COLO668 (cell line): ENCODE measurements around the gene CACNA1C.

Experiments
- DNase-seq: peaks from one replicate; lab custom pipeline; 2025; ENCODE audit not compliant: unreplicated experiment; lab: John Stamatoyannopoulos, UW

CACNA1C gene

DNA sequence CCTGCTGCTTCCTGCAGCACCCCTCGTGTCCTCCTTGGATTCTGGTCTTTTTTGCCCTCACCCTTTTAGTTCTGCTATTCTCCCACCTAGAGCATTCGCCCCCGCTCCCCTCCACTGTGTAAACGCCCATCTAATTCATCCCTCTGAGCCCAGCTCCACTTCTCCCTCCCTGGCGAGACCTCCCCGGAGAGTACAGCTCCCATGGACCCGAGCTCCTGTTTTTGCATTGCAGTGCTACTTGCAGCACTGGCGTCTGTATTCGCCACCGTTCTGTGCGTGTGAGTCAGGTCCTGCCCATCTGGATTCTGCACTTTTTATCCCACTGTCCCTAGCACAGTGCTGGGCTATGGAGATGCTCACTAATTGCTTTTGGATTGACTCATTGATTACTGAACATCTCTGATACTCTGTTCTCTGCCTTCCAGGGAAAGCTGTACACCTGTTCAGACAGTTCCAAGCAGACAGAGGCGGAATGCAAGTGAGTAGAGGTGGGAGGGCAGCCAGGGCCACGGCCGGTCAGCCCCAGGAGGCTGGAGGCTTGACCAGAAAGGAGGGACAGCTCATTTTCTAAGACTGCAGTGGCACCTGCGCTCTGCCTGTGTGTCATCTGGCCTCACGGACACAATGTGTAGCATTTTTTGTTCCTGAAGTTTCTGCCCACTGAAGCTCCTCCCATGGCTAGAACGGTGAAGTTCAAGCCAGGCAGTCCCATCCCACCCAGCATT is 553.6 kb downstream of the CACNA1C start:
- no peak for DNase-seq

DNA sequence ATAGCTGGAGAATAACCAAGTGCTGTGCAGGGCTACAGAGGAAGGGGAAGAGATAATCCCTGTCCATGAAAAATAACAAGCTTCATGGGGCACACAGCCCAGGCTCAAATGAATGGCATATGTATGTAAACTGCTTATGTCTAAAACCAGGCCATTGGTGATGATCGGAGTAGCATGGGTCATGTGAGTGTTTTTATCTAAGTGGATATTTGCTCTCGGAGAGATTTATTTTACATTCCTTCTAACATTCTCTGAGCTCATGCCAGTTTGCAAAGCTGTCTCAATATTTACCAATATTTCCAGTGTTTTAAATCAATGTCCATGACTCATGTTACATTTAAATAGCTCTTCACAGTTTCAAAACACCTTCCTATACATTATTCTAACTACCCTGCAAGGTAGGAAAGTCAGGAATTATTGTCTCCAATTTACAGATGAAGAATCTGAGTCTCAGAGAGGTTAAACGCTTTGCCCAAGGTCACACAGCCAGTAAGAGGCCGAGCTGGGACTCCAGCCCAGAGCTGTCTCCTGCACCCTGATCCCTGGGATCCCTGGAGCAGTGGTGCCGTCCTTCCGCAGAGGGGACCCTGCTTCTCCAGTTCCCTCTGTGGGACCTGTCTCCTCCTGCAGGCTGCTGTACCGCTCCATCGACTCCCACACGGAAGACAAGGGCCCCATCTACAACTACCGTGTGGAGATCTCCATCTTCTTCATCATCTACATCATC is 555.3 kb downstream of the CACNA1C start:
- no peak for DNase-seq

DNA sequence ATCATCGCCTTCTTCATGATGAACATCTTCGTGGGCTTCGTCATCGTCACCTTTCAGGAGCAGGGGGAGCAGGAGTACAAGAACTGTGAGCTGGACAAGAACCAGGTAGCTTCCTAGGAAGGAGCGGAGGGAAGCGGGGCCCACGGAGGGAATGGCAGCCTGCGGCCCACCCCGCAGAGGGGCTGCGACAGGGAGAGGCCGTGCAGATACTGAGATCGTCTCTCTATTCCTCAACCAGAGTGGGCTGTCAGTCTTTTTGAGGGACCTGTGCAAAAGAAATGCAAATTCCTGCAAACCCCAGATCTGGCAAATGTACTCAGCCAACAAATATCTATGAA is 555.8 kb downstream of the CACNA1C start:
- no peak for DNase-seq

DNA sequence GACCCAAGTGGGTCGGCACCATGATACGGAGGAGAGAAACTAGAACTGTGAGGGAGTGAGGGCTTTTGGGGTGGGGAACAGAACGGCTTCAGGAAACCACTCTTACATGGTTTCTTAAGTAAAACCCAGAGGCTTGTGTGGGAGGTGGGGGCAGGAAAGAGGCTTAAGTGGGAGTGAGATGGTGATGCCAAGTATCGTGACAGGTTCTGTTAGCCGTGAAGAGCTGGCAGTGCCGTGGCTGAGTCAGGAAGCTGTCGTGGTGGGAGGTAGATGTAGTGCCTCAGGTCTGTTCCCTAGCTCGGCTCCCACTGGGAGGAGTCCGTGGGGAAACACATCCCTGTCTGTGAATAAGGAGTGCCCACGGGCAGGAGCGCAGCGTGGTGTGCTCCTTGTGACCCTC is 556.2 kb downstream of the CACNA1C start:
- no peak for DNase-seq

DNA sequence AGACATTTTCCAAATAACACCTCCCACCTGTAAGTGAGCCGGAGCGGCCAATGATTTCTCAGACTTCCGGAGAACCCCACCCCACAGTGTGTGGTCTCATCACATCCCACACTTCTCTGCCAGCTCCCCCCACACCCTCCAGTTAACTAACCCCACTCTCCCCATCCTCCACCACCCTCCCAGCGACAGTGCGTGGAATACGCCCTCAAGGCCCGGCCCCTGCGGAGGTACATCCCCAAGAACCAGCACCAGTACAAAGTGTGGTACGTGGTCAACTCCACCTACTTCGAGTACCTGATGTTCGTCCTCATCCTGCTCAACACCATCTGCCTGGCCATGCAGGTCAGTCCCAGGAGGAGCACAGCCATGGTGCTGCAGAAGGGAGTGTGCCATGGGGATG is 557.6 kb downstream of the CACNA1C start:
- DNase-seq = no peak

DNA sequence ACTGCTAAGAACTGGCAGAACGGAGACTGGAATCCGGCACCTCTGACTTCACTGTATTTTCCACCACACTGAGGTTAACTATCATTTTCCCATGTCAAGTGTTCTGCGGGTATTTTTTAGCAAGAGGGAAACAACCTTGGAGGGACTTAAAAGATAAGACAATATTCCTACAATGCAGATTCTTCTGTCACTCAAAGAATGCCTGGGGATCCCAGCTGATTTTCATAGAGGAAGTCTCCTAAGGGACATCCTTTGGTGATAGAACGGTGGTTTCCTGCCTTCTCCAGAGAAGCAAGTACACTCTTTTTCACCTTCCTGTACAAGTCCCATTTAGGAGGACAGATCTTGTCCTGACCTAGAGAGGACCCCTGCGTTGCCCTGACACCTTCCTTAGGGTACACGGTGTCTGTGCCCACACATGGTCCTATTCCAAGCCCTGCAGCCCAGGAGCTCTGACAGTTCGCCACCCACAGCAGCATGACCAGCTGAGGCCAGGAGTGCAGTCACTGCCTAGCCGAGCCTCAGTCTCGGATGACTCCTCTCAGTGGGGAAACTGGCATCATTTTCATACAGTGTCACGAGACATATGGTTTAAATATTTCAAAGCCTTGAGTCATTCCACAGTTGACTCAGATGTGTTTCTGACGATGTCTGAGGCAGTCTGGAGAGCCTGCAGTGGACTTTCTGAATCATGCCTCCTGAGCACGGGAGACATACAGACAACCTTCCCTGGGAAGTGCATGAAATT is 560.7 kb downstream of the CACNA1C start:
- no peak for DNase-seq

DNA sequence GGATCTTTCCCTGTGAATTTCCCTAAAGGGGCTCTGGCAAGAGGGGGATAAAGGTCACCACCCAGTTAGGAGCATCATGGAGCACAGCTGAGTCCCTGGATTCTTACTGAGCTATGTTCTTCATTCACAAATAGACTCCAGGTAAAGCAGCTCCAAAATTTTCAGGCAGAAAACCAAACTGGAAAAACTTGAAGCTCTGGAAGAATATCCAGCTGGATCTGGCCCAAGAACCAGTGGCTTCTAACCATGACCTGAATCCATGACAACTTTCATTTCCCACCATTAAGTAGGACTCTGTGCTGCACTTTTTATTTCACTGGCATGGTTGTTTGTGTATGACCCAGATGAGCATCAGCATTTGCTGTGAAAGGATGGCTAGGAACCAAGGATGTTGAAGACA is 561.6 kb downstream of the CACNA1C start:
- DNase-seq = no peak

DNA sequence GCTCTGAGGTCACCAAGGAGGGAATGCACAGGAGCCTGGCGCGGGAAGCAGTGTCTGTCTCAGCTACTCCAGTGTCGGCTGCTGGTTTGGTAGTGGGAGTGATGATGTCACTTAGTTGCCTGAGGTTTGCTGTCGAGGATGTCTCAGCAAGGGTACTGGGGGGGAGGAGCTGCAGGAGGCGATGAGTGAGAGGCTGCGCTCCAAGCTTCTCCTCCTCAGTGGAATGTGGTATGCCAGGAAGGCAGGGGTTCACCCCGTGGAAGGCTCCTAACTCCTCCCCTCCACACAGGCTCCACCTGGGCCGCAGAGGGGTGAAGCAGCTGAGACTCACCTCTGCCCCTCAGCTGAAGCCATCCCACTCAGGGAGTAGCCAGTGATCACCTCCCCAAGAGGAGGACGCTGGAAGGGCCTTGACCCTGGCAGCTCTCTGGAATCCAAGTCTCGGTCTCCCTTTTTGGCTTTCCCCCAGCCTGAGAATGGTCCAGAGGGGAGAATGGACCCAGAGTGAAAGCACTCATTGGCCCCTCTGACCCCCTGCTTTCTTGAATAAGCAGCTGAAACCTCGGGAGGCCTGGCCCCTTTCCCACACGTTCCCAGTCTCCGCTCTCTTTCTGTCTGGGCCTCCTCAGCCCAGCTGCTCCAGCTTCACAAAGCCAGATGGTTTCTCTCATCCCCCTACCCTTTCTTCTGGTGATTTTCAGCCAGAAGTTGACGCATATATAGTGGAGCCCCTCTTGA is 563.0 kb downstream of the CACNA1C start:
- no peak for DNase-seq

DNA sequence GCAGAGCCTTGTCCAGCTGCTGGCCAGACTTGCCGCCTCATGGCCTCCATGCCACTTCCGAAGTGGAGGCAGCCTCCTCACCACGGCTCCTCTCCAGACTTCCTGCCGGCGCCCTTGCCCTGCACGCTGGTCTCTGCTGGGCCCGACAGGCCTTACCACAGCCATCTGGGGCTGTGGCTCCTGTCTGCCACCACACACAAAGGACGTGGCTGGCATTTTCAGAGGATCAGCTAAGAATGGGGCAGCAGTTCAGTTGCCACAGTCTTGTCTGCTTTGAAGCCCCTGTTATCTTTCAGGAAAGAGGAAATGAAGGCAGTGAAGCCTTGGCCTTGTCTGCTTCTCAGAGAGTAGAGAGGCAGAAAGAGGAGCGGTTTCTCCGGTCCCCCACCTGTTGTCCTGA is 564.0 kb downstream of the CACNA1C start:
- DNase-seq = no peak

DNA sequence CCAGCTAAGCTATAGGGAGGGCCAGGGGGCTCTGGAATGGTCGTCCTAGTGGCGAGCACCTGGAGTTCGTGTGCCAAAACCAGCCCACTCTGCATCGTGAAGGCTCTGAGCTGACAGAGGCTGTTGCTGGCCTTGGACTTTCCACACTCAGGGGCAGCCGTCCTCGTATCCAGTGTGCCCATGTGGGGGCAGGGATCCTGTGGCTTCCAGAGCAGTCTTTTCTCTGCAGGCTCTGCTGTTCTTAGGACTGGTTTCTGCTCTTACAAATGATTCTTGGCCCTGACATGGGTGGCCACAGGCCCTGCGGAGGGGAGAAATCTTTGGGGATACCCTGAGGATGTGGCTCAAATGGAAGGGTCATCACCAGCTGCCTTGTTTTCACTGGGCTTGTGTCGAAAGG is 564.6 kb downstream of the CACNA1C start:
- no peak for DNase-seq

DNA sequence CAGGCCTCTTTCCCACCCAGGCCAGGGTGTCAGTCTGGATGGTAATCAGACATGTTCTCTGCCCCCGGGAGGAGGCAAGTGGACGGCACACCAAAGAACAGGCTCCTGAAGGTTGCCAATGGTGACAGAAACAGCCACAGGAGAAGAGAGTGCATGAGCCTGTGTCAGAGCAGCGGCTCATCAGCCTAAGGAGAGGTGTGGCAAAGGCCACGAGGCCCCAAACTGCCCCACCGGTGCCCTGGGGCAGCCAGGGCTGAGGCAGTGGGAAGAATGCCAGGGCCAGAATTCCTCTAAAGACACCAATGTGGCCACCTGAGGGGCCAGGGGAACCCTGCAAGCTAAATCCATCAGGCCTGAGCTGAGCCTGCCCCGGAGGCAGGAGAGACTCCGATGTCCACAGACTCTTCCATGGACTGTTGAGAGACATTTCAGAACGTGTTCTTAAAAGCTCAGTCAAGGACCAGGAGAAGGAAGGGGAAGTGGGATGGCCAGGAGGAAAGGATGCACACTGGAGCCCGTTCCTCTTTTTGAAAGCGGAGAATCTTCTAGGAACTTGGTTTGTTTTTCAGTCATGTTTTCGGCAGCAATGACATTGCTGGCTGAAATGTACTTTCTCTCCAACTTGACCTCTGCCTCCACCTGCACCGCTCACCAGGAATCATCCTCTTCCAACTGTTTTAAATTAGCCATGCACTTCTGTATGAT is 565.7 kb downstream of the CACNA1C start:
- no peak for DNase-seq

DNA sequence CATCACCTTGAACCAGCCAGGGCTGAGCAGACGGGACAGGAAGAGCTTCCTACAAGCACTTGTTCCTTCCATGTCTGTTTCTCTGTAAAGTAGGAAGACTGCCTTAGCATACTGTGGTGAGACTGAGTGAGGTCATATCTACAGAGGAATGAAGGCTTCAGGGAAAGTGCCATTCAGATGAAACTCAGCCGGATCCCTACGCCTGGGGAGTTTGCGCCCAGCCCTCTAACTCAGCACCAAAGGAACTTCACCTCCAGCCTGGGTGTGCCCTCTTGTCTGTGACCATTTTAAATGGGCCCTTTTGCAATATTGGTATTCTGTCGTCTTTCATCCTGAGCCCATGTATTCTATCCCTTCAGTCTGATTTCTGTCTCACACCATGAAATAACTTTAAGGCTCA is 566.3 kb downstream of the CACNA1C start:
- no peak for DNase-seq

DNA sequence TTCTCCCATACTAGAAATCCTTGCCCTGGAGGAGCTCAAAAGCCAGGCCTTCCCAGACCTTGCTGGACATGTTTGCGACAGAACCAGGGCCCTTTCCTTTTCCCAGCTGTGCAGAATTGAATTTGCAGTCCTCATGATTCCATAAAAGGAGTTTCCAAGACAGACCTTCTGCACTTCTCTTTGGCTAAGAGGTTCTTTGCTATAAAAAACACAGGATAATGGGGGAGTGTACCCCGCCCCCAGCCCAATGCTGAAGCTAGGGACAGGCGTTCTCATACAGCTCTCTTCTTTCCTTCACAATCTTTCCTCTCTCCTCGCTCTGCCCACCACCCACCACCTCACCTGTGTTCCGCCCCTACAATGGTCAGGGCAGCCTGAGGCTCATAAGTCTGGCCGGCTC is 569.7 kb downstream of the CACNA1C start:
- DNase-seq = no peak

DNA sequence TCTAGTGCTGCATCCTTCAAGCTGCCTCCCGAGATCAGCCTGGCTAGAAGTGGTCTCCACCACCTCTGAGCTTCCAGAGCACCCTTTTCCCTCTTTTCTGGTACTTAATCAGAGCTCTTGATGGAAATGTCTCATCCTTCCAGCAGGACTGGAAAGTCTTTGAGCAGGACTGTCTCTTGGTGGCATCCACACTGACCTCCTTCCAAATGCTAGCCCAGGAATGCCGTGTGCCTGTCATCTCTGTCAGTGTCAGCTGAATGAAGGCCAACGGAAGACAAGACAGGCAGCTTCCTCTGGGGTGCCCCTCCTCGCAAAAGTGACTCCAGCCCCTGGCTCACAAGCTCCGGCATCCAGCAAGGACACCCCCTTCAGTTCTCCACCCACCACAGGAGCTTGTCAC is 570.7 kb downstream of the CACNA1C start:
- DNase-seq = no peak

DNA sequence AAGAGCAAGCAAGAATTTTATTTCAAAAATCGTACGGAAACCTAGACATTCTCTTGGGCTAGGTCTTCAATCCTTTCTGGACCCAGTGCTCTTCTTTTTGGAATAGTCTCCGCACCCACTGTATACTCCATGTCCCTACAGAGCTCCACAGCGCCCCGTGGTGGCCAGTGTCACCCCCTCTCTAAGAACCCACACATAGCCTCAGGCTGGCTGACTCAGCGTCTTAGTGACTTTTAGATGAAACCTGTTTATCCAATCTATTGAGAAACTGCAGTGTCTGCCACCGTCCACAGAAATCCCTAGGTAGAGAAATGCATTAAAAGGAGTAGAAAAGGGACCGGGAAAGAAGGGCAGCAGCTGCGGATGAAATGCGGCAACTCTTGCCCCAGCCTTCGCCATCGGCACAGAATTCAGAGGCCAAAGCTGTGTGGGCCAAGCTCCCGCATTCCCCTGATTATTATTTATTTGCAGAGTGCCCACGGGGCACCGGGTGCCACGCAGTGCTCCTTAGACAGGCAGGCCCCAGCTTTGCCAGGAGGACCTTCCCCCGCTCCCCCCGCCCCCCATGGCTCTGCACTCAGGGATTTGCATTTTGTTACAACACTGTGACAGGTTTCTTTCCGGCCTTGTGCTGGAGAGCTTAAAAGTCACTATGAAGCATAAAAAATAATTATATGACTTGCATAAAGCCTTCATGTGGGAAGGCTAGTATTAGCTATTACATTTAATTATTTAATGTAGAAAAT is 571.9 kb downstream of the CACNA1C start:
- peak; percentile 15 for DNase-seq

DNA sequence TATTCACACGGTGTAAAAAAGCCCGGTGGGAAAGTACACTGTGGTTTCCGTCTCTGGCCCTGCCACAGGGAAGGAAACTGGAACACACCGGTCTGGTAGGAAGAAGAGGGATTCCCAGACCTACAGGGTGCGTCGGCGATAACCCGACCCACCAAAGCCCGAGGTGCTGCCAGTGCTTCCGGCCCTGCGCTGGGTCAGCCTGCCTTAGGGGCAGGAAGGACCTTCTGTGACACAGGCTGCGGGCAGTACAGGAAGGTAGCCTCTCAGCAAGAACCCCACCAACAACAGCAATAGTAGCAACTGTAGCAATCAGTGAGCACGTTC is 572.5 kb downstream of the CACNA1C start:
- no peak for DNase-seq

DNA sequence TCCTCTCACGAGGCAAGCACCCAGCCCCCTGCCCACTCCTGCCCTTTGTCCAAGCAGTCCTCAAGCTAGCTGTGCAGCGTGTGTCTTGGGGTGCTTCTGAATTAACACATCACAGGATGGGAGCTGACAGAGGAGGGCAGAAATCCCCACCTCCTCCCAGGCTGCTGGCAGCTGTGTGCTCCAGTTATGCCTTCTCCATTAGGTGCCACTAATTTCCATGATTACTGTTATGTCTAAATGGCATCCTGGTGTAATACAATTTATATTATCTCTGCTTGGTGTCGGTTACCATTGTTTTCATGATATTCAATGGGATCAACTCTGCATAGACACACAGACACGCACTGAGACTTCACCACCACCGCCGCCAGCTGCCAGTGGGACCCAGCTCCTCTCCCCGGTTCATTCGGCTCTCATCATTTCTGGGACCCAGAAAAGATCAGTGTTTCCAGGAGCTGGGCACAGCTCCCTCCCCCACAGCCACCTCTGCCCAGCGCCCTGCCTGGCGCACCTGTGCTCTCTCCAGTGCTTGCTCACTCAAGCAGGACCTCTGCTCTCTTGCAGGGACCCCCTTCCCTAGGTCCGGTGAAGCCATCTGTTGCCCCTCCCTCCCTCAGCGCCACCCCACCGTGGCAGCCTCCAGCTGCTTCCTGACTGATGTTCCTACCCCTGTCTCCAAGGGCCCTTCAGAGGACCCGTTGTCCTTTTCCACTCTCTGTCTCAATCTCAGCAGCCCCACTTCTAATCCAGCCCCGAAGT is 574.5 kb downstream of the CACNA1C start:
- DNase-seq = no peak

DNA sequence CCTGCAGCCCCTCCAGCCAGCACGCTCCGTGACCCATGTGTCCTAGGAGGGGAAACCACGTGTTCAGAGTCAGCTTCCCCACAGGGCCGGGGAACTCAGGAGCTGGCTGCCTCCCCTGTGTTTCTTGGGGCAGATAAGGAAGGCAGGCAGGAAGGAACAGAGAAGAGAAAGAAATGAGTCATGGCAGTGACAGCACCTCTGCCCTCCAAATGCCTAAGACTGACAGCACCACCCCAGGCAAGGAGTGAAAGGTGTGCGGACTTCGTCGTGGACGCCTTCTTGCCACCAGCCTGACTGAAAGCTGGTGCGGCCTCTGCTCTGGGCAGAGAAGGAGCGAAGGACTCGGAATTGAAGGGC is 575.0 kb downstream of the CACNA1C start:
- DNase-seq = no peak

DNA sequence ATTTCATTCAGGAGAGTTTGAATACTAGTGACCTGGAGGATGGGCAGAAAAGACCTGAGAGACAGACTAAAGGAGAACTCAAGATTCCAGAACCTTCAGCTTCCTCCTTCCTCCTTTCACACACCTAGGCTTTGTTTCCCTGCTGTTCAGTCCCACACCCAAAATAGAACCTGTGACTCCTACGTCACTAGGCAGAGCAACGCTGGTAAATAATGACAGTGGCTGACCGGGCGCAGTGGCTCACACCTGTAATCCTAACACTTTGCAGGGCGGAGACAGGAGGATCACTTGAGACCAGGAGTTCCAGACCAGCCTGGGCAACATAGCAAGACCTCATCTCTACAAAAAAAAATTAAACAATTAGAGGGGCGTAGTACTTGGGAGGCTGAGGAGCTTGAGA is 575.6 kb downstream of the CACNA1C start:
- DNase-seq = no peak

DNA sequence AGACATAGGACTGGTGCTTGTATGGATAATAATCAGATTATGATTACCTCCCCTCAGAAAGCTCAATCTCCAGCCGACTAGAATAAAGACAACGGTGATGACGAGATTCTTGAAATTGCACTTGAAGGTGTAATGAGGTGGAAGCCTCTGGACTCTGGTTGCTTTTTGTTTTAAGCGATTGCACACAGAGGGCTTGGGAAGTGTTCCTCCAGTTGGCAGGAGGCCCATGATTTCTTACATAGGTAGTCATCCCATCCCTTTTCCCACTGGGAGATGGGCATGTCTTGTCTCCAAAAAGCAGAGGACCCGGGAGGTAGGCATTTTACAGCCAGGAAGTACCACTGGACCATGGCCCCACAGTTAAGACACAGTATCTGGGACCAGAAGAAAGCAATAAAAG is 576.3 kb downstream of the CACNA1C start:
- no peak for DNase-seq
